ENCODE data around the gene DPP6.

The DPP6 gene

DNA sequence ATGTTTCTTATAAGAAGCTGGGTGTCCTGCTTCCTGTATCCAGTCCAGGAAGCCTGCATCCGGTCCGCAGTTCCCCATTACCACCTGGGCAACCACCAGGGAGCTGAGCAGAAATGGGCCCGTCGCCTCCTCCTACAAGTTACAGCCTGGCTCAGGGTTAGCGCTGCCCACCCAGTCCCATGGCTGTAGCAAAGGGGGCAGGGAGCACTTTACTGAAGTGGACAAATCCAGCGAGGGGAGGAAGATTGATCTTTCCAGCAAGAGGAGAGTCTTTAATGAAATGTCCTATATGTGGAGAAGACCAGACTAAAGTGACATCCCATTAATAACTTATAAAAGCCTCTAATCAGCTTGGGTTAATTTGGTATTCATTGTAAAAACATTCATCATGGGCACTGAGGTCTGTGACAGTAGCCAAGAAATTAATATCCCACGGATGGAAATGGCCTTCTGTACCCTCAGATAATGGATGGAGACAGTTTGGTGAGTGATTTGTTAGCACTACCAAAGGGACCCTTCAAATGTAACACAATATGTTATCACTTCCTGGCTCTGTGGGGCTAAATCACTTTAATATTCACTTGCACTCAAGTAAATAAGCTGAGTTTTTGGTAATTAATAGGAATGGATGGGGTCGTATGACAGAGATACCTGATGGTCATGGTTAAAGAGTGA, 627.3 kb downstream of the DPP6 start:
- no peak for DNase-seq

DNA sequence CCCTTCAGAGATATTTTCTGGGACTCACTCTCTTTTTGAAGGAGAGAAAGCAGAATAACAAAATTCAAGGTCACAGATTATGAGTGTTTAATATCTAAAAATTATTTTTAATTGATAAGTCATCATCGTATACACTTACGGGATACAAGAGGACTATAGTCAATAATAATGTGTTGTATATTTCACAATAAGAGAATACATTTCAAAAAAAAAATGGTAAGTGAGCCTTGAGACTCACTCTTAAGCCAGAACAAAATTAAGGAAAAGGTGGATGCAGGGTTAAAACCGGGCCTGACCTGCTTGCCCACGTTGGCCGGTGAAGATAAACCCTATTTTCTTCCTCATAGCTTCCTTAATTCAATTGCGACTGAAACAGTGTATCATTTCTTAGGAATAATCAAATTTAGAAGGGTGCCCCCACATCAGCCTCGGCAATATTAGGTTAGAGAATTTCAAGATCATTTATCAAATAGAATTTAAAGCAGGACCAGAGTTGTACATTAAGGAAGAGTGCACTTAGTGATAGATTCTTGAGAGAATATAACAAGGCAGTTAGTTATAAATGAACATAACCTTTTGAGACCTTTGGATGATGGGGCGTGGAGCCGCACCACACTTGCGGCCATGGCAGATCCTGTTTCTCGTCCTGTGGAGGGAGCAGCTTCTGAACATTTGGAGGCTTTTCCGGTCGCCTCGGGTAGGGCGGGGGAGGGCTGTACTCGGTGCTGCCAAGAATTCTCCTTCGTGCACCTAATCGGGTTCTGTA, 628.9 kb downstream of the DPP6 start:
- DNase-seq, result no peak

DNA sequence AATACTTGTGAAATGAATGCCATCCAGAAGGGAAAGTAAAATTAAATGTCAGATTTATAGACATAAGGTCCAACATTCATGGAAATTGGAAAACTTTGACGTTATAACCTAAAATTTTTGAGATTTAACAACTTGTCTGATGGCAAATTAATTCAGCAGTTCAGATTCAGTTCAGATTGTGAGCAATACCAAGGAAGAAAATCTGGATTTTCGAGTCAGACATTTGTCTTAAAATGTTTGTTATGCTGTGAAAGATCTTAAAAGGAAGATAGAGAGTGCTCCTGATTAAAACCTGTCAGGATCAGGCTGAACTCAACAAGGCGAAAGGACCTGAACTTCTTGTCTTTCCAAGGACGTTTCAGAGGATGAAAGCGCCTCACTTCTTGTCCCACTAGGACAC, 629.8 kb downstream of the DPP6 start:
- no peak for DNase-seq

GRCh38 chr7:154684666-154685563, 632.7 kb downstream of the DPP6 start:
- DNase-seq, result peak; percentile 80

DNA sequence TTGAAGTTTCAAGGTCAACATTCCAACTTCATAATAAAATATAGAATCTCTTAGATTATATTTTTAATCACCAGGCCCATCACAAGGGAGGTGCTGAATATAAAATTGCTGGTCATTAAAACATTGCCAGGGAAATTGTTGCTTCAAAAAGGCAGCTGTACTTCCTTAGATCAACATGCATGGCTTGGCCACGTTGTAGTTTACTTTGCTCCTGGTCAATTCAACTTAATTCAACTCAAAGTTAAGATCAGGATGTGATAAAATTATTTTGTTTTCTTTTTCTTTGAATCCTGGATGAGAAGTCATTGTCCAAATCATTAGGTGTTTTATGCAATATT, 633.3 kb downstream of the DPP6 start:
- no peak for DNase-seq

- DNase-seq, result no peak
Observed at GRCh38 chr7:154686305-154686704, 634.1 kb downstream of the DPP6 start.

GRCh38 chr7:154688952-154689351, 636.8 kb downstream of the DPP6 start:
- DNase-seq, result no peak

DNA sequence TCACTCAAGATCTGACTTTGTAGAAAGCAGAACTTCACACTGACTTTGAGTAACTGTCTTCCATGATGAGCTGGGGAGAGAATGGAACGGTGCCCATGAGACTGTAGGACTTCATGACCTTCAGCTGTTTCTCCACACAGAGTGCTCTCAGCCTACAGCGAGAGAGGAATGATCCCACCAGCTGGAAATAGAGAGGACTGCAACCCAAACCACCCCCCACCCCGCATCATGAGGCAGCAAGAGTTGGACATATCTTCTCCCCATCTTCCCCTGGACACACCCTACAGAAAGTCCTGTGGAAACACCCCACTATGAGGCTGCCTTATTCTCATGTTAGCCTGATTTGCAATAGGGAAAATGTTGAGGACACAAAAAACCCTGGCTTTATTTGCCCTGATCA, 638.2 kb downstream of the DPP6 start:
- no peak for DNase-seq

DNA sequence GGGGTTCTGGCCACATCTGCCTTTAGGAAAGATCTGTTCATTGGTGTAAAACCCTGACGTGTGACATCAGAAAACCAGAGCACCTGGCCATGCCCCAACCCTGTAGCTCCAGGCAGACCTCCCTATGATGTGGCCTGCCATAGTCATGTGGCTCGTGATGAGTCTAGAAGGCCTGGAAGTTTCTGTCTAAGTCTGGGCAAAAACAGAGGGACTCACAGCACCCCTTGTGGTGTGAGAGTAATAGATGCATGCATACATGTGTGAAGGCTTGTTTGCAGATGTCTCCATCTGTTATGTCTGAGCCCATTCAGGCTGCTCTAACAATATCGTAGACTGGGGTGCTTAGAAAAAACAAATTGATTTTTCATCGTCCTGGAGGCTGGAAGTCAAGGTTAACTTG, 641.5 kb downstream of the DPP6 start:
- no peak for DNase-seq

DNA sequence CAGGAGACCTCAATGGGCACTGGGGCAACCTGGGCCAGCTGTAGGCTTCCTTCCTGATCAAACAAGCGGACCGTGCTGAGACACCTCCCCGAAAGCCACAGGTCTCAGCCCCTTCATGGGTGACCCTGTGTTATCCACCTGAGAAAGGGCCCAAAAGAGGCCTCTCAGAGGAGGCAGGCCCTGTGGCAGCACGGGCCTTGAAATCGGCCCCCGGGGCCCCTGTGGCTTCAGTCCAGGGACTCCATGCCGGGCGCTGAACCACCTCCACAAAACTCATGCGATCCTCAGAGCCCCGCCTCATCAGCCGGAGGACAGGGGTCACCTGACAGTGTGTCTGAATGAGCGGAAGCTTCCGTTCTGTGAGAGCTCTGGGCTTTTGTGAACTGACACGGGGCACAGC, 643.6 kb downstream of the DPP6 start:
- DNase-seq, result no peak

GRCh38 chr7:154696556-154696955, 644.4 kb downstream of the DPP6 start:
- no peak for DNase-seq

DNA sequence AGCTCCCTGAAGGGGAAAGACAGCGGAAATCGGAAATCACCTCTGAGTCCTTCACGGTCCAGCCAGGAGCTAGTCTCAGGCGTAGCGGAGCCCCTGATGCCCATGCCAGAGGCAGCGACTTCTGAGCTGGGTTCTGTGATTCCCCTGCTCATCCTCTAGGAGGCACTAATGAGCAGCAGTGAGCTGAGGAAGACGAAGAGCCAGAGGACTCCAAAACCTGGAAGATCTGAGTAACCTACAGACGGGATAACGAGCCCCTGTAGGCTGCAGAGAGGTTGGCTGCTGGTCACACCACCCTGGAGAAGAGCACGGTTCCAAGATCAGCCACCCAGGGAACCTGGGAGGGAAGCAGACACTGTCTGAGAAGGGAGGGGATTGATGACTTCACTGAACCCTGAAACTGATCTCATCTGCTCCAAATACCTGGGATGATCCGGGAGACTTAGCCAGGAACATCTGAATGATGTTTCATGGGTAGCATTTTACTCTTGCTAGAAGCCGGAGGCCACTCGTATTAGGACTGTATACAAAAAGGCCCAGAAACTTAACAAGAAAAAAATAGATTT, 646.6 kb downstream of the DPP6 start:
- no peak for DNase-seq

- no peak for DNase-seq
Observed at GRCh38 chr7:154699417-154699816, 647.2 kb downstream of the DPP6 start.

GRCh38 chr7:154709840-154710520, 657.8 kb downstream of the DPP6 start:
- DNase-seq, result no peak

DNA sequence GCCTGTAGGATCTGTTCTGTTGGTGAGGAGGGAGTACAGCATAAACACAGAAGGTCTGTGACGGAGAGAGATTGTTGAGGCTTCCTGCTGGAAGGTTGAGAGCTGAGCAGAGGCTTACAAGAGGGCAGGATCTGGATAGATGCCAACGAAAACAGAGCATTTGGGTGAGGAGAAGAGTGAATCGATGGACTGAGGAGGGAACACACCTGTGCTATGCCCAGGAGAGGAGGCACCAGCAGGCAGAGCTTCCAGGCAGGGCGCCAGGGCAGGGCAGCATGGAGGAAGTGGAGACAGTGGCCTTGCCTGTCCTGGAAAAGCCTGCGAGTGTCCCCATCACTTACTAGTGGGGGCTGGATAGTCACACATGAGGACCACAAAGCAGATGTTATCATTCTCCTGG, 667.8 kb downstream of the DPP6 start:
- peak; percentile 84 for DNase-seq

DNA sequence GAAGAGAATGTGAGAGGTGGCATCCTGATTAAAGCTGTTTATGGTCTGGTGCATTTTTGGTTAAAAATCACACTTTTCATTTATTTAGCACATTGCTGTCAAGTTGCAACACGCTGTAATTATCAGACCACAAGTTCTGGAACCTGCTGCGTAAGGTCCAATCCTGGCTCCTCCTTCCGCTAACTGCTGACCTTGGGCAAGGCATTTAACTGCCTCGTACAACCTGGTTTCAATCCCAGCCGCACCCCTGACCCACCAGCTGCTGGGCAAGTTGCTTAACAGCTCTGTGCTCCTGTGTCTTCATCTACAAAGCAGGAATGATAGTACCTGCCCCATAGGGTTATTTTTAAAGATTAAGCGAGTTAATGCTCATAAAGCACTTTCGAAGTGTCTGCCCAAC, 668.9 kb downstream of the DPP6 start:
- DNase-seq, result no peak

DNA sequence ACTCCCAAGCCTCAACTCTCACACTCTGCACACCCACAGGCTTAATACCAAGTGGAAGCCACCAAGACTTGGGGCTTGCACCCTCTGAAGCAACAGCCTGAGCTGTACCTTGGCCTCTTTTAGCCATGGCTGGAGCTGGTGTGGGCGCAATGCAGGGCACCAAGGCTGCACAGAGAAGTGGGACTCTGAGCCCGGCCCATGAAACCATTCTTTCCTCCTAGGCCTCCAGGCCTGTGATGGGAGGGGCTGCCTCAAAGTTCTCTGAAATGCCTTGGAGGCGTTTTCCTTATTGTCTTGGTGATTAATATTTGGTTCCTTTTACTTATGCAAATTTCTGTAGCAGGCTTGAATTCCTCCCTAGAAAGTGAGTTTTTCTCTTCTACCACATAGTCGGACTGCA, 674.2 kb downstream of the DPP6 start:
- no peak for DNase-seq

- DNase-seq, result no peak
Observed at GRCh38 chr7:154729056-154729455, 676.9 kb downstream of the DPP6 start.

GRCh38 chr7:154735766-154736165, 683.6 kb downstream of the DPP6 start:
- no peak for DNase-seq

DNA sequence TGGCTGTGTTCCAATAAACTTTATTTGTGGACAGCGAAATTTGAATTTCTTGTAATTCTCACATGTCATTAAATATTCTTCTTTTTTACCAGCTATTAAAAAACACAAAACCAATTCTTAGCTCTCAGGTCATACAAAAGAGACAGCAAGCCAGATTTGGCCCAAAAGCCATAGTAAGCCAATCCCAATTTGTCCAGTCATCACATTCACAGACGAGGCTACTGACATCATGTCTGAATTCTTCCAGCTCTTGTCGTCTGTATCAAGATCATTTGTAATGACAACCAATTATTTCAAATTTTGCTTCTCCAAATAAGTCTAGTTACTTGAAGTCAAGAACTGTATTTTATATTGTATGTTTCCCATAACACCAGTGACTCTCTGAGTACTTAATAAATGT, 684.2 kb downstream of the DPP6 start:
- DNase-seq, result no peak

GRCh38 chr7:154738216-154738615, 686.0 kb downstream of the DPP6 start:
- no peak for DNase-seq

GRCh38 chr7:154741131-154741530, 688.9 kb downstream of the DPP6 start:
- DNase-seq, result no peak

- no peak for DNase-seq
Observed at GRCh38 chr7:154743206-154743605, 691.0 kb downstream of the DPP6 start.

Data from NCI-H1092 (cell line).